Activated naive CD4-positive, alpha-beta T cell treated with anti-CD3 and anti-CD28 coated beads for 36 hours (primary cell): ENCODE measurements around the gene DLG2. TPM values are rescaled to one million over a fixed set of nuclear protein-coding genes. Genes with fewer than 3 reads are reported as not detected.
"Not testable (repeated sequence)": the region's sequence is repeated elsewhere in the genome, so short reads cannot be mapped to it uniquely, and the experiment has no call there.

Experiments
- CTCF ChIA-PET: fragments of 350-600 bp; sonication (Branson Sonifier 250); formaldehyde crosslinking; loops from one replicate; lab custom pipeline; 2021; ENCODE audit warnings: antibody characterized with exemption; lab: Charles Lee
- DNase-seq: peaks from one replicate; pipeline ENCODE4 v3.0.0-alpha.2; 2020
- H3K27ac Mint-ChIP-seq: one replicate; pipeline ENCODE4 v1.8.0; 2021; ENCODE audit warnings: mild to moderate bottlenecking, mixed read lengths
- H3K27me3 Mint-ChIP-seq: one replicate; pipeline ENCODE4 v1.8.0; 2021; ENCODE audit warnings: low read depth, mixed read lengths
- H3K36me3 Mint-ChIP-seq: one replicate; pipeline ENCODE4 v1.8.0; 2021; ENCODE audit warnings: low read depth, mixed read lengths
- H3K4me1 Mint-ChIP-seq: one replicate; pipeline ENCODE4 v1.8.0; 2021; ENCODE audit warnings: low read depth, mixed read lengths
- H3K4me3 Mint-ChIP-seq: one replicate; pipeline ENCODE4 v1.8.0; 2021; ENCODE audit warnings: mild to moderate bottlenecking, moderate library complexity, mixed read lengths
- H3K9me3 Mint-ChIP-seq: one replicate; pipeline ENCODE4 v1.8.0; 2021; ENCODE audit warnings: mixed read lengths
- intact Hi-C: fragments of 100-400 bp; cut with micrococcal nuclease; formaldehyde crosslinking; loops from one replicate; pipeline ENCODE4 v1.15.1; 2023
- total RNA-seq, 2 experiments: library from RNA; stranded (reverse); gene quantifications; one replicate each; pipeline ENCODE4 v1.2.3, GENCODE V29; 2021

DLG2 gene
- total RNA-seq, 2 experiments from 2014 or later = 3.3 to 4.6 TPM

- Mint-ChIP-seq H3K4me3 (no peak overlapping the region), H3K27me3 (no peaks in the 10 kb centered on the region), H3K36me3 (no peaks in the 10 kb centered on the region), H3K4me1 (no peaks in the 10 kb centered on the region), H3K9me3 (peaks cover 11% of the 10 kb centered on the region), H3K27ac (no peak overlapping the region)
- intact Hi-C loops = no loop called here
- CTCF ChIA-PET = no interaction called here
- no peak for DNase-seq
Measured at GRCh38 chr11:84882056-84882455, 745.1 kb downstream of the DLG2 start.

- Mint-ChIP-seq H3K4me1 (no peaks in the 10 kb centered on the region), H3K27me3 (no peaks in the 10 kb centered on the region), H3K4me3 (no peak overlapping the region), H3K27ac (no peak overlapping the region), H3K36me3 (no peaks in the 10 kb centered on the region), H3K9me3 (peaks cover 29% of the 10 kb centered on the region)
- CTCF ChIA-PET = no interaction called here
- intact Hi-C loops = no loop called here
- DNase-seq = no peak
Measured at GRCh38 chr11:84871116-84871515, 756.0 kb downstream of the DLG2 start.

- Mint-ChIP-seq H3K27me3 (no peaks in the 10 kb centered on the region), H3K36me3 (no peaks in the 10 kb centered on the region), H3K9me3 (peaks cover 27% of the 10 kb centered on the region), H3K4me1 (no peaks in the 10 kb centered on the region), H3K27ac (no peak overlapping the region), H3K4me3 (no peak overlapping the region)
- DNase-seq = no peak
- CTCF ChIA-PET = no interaction called here
- intact Hi-C loops = no loop called here
Measured at GRCh38 chr11:84870486-84870885, 756.7 kb downstream of the DLG2 start.

DNA sequence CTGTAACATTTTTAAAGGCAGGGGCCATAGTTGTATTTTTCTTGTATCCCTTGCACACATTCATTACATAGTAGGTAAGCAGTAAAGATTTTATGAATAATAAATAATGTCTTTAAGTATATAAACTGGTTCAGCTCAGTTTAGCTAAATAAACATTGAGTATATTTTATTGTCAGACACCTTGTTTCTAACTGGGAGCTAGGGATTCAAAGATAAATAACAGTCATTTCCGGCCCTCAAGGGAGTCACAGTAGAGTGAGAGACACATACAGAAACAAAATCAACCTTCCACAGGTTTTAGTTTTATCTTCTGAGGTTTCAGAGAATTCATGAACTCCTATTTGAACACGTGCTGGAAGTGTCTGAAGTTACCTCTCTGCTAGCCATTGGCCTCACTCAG is 760.2 kb downstream of the DLG2 start:
- DNase-seq = no peak
- CTCF ChIA-PET = no interaction called here
- H3K4me3 Mint-ChIP-seq = no peak overlapping the region
- intact Hi-C loops = no loop called here
- H3K4me1 Mint-ChIP-seq = no peaks in the 10 kb centered on the region
- no peaks in the 10 kb centered on the region for H3K36me3 Mint-ChIP-seq
- no peaks in the 10 kb centered on the region for H3K27me3 Mint-ChIP-seq
- no peak overlapping the region for H3K27ac Mint-ChIP-seq
- peaks cover 17% of the 10 kb centered on the region for H3K9me3 Mint-ChIP-seq

GRCh38 chr11:84865791-84866535 is 761.2 kb downstream of the DLG2 start:
- no peaks in the 10 kb centered on the region for H3K27me3 Mint-ChIP-seq
- no peak overlapping the region for H3K27ac Mint-ChIP-seq
- intact Hi-C loops = no loop called here
- DNase-seq = no peak
- no peak overlapping the region for H3K4me3 Mint-ChIP-seq
- no peaks in the 10 kb centered on the region for H3K36me3 Mint-ChIP-seq
- H3K4me1 Mint-ChIP-seq = no peaks in the 10 kb centered on the region
- CTCF ChIA-PET = no interaction called here
- peaks cover 15% of the 10 kb centered on the region for H3K9me3 Mint-ChIP-seq

GRCh38 chr11:84865257-84865656 is 761.9 kb downstream of the DLG2 start:
- H3K27ac Mint-ChIP-seq = no peak overlapping the region
- H3K4me3 Mint-ChIP-seq = no peak overlapping the region
- H3K9me3 Mint-ChIP-seq = peaks cover 21% of the 10 kb centered on the region
- no peak for DNase-seq
- no peaks in the 10 kb centered on the region for H3K4me1 Mint-ChIP-seq
- no peaks in the 10 kb centered on the region for H3K36me3 Mint-ChIP-seq
- H3K27me3 Mint-ChIP-seq = no peaks in the 10 kb centered on the region
- CTCF ChIA-PET = no interaction called here
- intact Hi-C loops = no loop called here

GRCh38 chr11:84857746-84858145 is 769.4 kb downstream of the DLG2 start:
- Mint-ChIP-seq H3K27ac (no peak overlapping the region), H3K27me3 (no peaks in the 10 kb centered on the region), H3K4me3 (no peak overlapping the region), H3K4me1 (no peaks in the 10 kb centered on the region), H3K36me3 (no peaks in the 10 kb centered on the region), H3K9me3 (peaks cover 18% of the 10 kb centered on the region)
- intact Hi-C loops = no loop called here
- DNase-seq = no peak
- CTCF ChIA-PET = no interaction called here

GRCh38 chr11:84855508-84856245 is 771.5 kb downstream of the DLG2 start:
- H3K27ac Mint-ChIP-seq = no peak overlapping the region
- no peak for DNase-seq
- CTCF ChIA-PET = interaction anchor here (0.6 kb wide), 1 partner anchor 730 kb away, joined by 4 read pairs; no protein-coding TSS in a partner anchor

GRCh38 chr11:84854498-84854880 is 772.7 kb downstream of the DLG2 start:
- Mint-ChIP-seq H3K27ac (no peak overlapping the region), H3K27me3 (no peaks in the 10 kb centered on the region), H3K4me3 (no peak overlapping the region), H3K36me3 (no peaks in the 10 kb centered on the region), H3K9me3 (peaks cover 10% of the 10 kb centered on the region), H3K4me1 (no peaks in the 10 kb centered on the region)
- CTCF ChIA-PET = no interaction called here
- intact Hi-C loops = no loop called here
- no peak for DNase-seq

More at GRCh38 chr11:84855508-84856245, 771.5 kb downstream of the DLG2 start:
- intact Hi-C loops = no loop called here
- H3K4me3 Mint-ChIP-seq = no peak overlapping the region
- no peaks in the 10 kb centered on the region for H3K4me1 Mint-ChIP-seq
- H3K36me3 Mint-ChIP-seq = no peaks in the 10 kb centered on the region
- H3K27me3 Mint-ChIP-seq = no peaks in the 10 kb centered on the region
- peaks cover 14% of the 10 kb centered on the region for H3K9me3 Mint-ChIP-seq

DNA sequence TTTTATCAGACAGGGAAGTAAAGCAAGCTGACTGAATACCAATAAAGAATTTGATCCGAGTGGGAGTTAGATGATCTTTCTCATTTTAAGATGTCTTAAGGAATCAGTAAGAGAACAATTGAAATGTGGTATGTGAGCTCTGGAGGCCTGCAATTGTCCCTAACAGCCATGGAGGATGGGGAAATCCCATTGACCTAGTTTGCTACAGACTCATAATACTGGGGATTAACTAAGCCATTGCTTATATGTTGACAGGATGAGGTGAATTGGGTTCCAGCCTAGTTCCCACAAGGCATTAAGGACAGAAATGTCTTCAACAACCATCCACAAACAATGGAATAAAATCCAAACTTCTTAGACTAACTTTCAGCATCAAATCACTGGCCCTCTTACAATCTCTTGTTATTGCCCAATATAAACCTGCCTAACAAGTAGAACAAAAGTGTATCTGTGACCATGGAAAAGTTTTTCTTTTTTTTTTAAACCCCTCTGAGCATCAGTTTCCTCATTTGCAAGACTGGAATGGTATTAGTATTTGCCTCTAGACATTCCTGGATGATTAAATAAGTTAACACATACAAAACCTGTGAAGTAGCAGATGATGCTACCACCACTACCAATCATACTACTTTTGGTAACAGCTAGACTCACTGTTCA is 773.2 kb downstream of the DLG2 start:
- Mint-ChIP-seq H3K36me3 (no peaks in the 10 kb centered on the region), H3K27ac (no peak overlapping the region), H3K4me3 (no peak overlapping the region), H3K9me3 (peaks cover 13% of the 10 kb centered on the region), H3K27me3 (no peaks in the 10 kb centered on the region), H3K4me1 (no peaks in the 10 kb centered on the region)
- intact Hi-C loops = no loop called here
- no peak for DNase-seq
- CTCF ChIA-PET = no interaction called here

DNA sequence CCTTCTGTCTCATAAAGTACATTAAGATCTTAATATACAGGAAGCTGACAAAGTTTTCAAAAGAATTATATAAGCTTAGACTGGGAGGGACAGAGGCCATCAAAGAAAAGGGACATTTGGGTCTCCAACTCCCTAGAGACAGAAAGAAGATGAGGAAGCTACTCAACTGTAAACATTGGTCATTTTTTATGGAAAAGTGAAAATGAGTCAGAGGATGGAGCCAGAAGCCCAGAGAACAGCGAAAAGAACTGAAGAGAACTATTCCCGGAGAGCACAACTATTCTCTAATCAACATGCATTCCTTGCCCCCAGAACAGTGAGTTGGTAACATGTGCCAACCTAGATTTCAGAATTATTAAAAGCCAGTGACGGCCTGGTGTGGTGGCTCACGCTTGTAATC is 779.3 kb downstream of the DLG2 start:
- Mint-ChIP-seq H3K9me3 (peaks cover 14% of the 10 kb centered on the region), H3K4me3 (no peak overlapping the region), H3K36me3 (no peaks in the 10 kb centered on the region), H3K4me1 (no peaks in the 10 kb centered on the region), H3K27me3 (no peaks in the 10 kb centered on the region), H3K27ac (no peak overlapping the region)
- no peak for DNase-seq
- intact Hi-C loops = no loop called here
- CTCF ChIA-PET = no interaction called here

- DNase-seq, H3K4me3 Mint-ChIP-seq, H3K27me3 Mint-ChIP-seq, H3K36me3 Mint-ChIP-seq, intact Hi-C loops, CTCF ChIA-PET, H3K27ac Mint-ChIP-seq, H3K4me1 Mint-ChIP-seq: not testable (repeated sequence)
- H3K9me3 Mint-ChIP-seq = peaks cover 18% of the 10 kb centered on the region
Measured at GRCh38 chr11:84840201-84840600, 786.9 kb downstream of the DLG2 start.
